ENCODE results near the gene ARL4C. TPM values are rescaled to one million over a fixed set of nuclear protein-coding genes. Genes with fewer than 3 reads are reported as not detected.

Gene ARL4C
- total and polyA plus RNA-seq, 4 experiments from 2014 or later = 136 to 239 (median 187) TPM

DNA sequence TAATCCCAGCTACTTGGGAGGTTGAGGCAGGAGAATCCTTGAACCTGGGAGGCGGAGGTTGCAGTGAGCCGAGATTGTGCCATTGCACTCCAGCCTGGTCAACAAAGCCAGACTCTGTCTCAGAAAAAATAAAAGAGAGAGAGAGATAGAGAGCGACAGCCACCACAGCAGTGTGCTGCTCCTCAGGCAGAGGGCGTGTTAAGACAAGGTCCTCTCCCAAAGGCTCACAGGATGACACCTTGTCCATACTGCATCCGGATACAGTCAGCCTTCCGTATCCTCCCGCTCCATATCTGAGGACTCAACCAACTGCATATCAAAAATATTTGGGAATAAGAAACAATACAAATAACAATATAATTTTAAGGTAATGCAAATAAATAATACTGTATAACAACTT lies 20.1 kb downstream of the ARL4C start:
- no peak overlapping the region for H3K4me3 ChIP-seq (ENCODE audit: low read length in 2 of 2)
- peaks cover 40% of the 10 kb centered on the region for H3K4me1 ChIP-seq (ENCODE audit: insufficient read depth, low read length)
- Mint-ChIP-seq H3K36me3 (no peaks in the 10 kb centered on the region), H3K27me3 (no peaks in the 10 kb centered on the region), H3K9me3 (peaks cover 0 to 2% (median 0%) of the 10 kb centered on the region in 8 donors), H3K4me3 (no peak overlapping the region), H3K27ac (peak overlapping the region in 1 of 7 donors; percentile 12), H3K4me1 (peaks cover 28 to 70% (median 55%) of the 10 kb centered on the region in 4 donors)
- intact Hi-C loops (cut with micrococcal nuclease) = no loop called here
- no peak overlapping the region for H3K27ac ChIP-seq (ENCODE audit: low read depth, low read length)
- DNase-seq = no peak
- H3K27me3 ChIP-seq (ENCODE audit: insufficient read depth, low read length) = no peaks in the 10 kb centered on the region
- no peaks in the 10 kb centered on the region for H3K9me3 ChIP-seq (ENCODE audit: control insufficient read depth in 1 of 2, low read length in 2 of 2)
- CTCF ChIA-PET (ENCODE audit: partially characterized antibody) = no interaction called here
- no peaks in the 10 kb centered on the region for H3K36me3 ChIP-seq (ENCODE audit: insufficient read depth, low read length)
- POLR2A ChIA-PET (ENCODE audit: partially characterized antibody) = interaction anchor here (0.6 to 4.6 kb wide), 5 partner anchors 11 to 29 kb away, joined by 3 to 29 read pairs (median 4); no protein-coding TSS in a partner anchor

DNA sequence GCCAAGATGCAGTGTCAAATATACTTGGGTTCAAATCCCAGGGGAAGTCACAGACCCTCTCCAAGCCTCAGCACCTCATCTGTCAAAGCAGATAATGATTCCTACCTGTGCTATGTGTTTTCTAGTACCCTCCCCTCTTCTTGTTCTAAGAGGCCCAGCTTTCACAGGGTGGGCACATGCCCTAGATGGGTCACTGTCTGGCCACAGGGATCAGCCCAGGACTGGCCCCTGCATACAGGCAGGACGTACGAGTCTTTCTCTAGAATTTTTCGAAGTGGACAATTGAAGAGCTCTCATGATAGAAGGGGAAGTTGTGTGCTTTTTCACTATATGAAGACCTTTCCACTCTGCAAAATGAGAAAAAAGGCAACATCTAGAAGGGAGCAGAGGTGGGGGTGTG lies 22.2 kb downstream of the ARL4C start:
- no peak overlapping the region for H3K4me3 ChIP-seq (ENCODE audit: low read length in 2 of 2)
- Mint-ChIP-seq H3K9me3 (peaks cover 0 to 4% (median 0%) of the 10 kb centered on the region in 8 donors), H3K4me1 (peaks cover 24 to 61% (median 40%) of the 10 kb centered on the region in 4 donors), H3K27me3 (no peaks in the 10 kb centered on the region), H3K27ac (peak overlapping the region in 6 of 7 donors; percentile 72 to 95 (median 88)), H3K36me3 (no peaks in the 10 kb centered on the region), H3K4me3 (no peak overlapping the region)
- no peak for DNase-seq
- H3K4me1 ChIP-seq (ENCODE audit: insufficient read depth, low read length) = peaks cover 32% of the 10 kb centered on the region
- ChIA-PET POLR2A (ENCODE audit: partially characterized antibody) (interaction anchor here (0.8 to 4.6 kb wide), 6 partner anchors 9 to 28 kb away, joined by 3 to 29 read pairs (median 5); no protein-coding TSS in a partner anchor), CTCF (ENCODE audit: partially characterized antibody) (no interaction called here)
- no peaks in the 10 kb centered on the region for H3K9me3 ChIP-seq (ENCODE audit: control insufficient read depth in 1 of 2, low read length in 2 of 2)
- no peaks in the 10 kb centered on the region for H3K36me3 ChIP-seq (ENCODE audit: insufficient read depth, low read length)
- H3K27me3 ChIP-seq (ENCODE audit: insufficient read depth, low read length) = no peaks in the 10 kb centered on the region
- intact Hi-C loops (cut with micrococcal nuclease) = no loop called here
- no peak overlapping the region for H3K27ac ChIP-seq (ENCODE audit: low read depth, low read length)

DNA sequence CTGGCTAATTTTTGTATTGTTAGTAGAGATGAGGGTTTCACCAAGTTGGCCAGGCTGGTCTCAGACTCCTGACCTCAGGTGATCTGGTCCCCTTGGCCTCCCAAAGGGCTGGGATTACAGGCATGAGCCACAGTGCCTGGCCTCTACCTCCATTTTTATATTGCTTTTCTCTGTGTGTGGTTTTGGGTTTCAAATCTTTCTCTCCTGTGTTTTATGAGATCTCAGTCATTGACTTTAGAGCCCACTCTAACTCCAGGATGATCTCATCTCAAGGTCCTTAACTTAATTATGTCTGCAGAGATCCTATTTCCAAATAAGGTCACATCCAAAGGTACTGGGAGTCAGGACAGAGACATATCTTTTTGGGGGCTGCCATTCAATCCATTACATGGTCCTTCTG lies 24.7 kb downstream of the ARL4C start:
- intact Hi-C loops (cut with micrococcal nuclease) = no loop called here
- Mint-ChIP-seq H3K9me3 (peaks cover 0 to 4% (median 0%) of the 10 kb centered on the region in 8 donors), H3K4me1 (peaks cover 16 to 67% (median 32%) of the 10 kb centered on the region in 4 donors), H3K27ac (peak overlapping the region in 2 of 7 donors; percentile 68 to 77), H3K4me3 (no peak overlapping the region), H3K27me3 (no peaks in the 10 kb centered on the region), H3K36me3 (no peaks in the 10 kb centered on the region)
- no peak for DNase-seq
- Histone ChIP-seq H3K27me3 (ENCODE audit: insufficient read depth, low read length) (no peaks in the 10 kb centered on the region), H3K27ac (ENCODE audit: low read depth, low read length) (no peak overlapping the region), H3K9me3 (ENCODE audit: control insufficient read depth in 1 of 2, low read length in 2 of 2) (no peaks in the 10 kb centered on the region), H3K4me3 (ENCODE audit: low read length in 2 of 2) (no peak overlapping the region), H3K36me3 (ENCODE audit: insufficient read depth, low read length) (no peaks in the 10 kb centered on the region), H3K4me1 (ENCODE audit: insufficient read depth, low read length) (peaks cover 16% of the 10 kb centered on the region)
- CTCF ChIA-PET (ENCODE audit: partially characterized antibody) = no interaction called here
- POLR2A ChIA-PET (ENCODE audit: partially characterized antibody) = interaction anchor here (1.5 kb wide), 1 partner anchor 12 kb away, joined by 3 read pairs; no protein-coding TSS in a partner anchor

DNA sequence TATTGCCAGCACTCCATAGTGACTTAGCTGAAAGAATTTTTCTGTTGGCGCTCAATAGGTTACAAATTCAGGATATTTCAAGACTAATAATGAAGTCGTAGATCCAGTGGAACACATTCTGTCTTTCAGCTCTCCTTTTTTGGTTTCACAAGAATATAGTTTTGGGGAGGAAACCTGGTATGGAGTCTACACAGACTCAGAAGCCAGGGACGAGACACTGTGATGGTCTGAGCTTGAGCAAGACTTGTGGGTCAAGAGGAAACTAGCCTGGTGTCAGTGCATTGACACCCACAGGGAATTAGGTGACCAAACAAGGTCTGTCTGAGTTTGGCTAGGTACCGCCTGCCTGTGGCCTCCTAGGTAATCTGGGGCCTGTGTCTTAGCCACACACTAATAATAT lies 26.9 kb downstream of the ARL4C start:
- Histone ChIP-seq H3K27me3 (ENCODE audit: insufficient read depth, low read length) (no peaks in the 10 kb centered on the region), H3K9me3 (ENCODE audit: control insufficient read depth in 1 of 2, low read length in 2 of 2) (no peaks in the 10 kb centered on the region), H3K27ac (ENCODE audit: low read depth, low read length) (no peak overlapping the region), H3K4me1 (ENCODE audit: insufficient read depth, low read length) (peaks cover 30% of the 10 kb centered on the region), H3K36me3 (ENCODE audit: insufficient read depth, low read length) (no peaks in the 10 kb centered on the region), H3K4me3 (ENCODE audit: low read length in 2 of 2) (no peak overlapping the region)
- H3K27me3 Mint-ChIP-seq = no peaks in the 10 kb centered on the region
- POLR2A ChIA-PET (ENCODE audit: partially characterized antibody) = interaction anchor here (0.7 to 25.9 kb wide), 6 partner anchors 13 to 177 kb away, joined by 3 to 859 read pairs (median 5); partner anchors contain the start of gene ARL4C
- H3K36me3 Mint-ChIP-seq = no peaks in the 10 kb centered on the region
- DNase-seq = no peak
- intact Hi-C loops (cut with micrococcal nuclease) = no loop called here
- H3K27ac Mint-ChIP-seq = peak overlapping the region in 2 of 7 donors; percentile 29 to 43
- peaks cover 18 to 62% (median 38%) of the 10 kb centered on the region in 4 donors for H3K4me1 Mint-ChIP-seq
- H3K9me3 Mint-ChIP-seq = peaks cover 0 to 4% (median 0%) of the 10 kb centered on the region in 8 donors
- H3K4me3 Mint-ChIP-seq = no peak overlapping the region
- CTCF ChIA-PET (ENCODE audit: partially characterized antibody) = interaction anchor here (0.9 to 1.5 kb wide), 4 partner anchors 11 to 37 kb away, joined by 3 to 8 read pairs (median 4); no protein-coding TSS in a partner anchor

DNA sequence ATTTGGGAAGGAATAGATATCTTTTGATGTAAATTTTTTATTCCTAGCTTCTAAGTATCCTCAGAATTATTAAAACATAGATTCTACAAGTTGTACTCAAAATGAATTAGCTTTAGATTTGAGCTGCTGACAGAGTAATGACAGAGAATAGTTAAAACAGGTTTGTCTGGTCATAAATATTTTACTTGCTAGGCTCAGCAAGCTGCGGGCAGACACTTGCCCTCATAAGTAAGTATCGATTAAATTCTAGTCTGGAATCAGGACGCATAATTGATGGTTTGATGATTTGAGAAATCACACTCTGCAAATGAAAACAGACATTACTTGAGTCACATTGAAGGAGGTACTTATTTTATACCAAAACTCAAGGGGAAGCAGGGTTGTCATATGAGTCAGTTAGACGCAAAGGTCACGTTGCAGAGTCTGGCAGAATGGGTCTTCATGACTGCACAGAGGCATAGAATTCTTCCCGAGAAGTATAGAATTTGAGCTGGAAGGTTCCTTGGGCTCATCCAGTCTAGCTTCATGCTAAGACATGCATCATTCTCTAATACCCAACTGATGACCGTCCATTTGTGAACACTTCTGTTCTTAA lies 27.5 kb downstream of the ARL4C start:
- H3K36me3 Mint-ChIP-seq = no peaks in the 10 kb centered on the region
- no peak for DNase-seq
- H3K27ac Mint-ChIP-seq = peak overlapping the region in 3 of 7 donors; percentile 13 to 60 (median 35)
- Histone ChIP-seq H3K27me3 (ENCODE audit: insufficient read depth, low read length) (no peaks in the 10 kb centered on the region), H3K4me3 (ENCODE audit: low read length in 2 of 2) (no peak overlapping the region), H3K36me3 (ENCODE audit: insufficient read depth, low read length) (no peaks in the 10 kb centered on the region), H3K9me3 (ENCODE audit: control insufficient read depth in 1 of 2, low read length in 2 of 2) (no peaks in the 10 kb centered on the region), H3K4me1 (ENCODE audit: insufficient read depth, low read length) (peaks cover 30% of the 10 kb centered on the region), H3K27ac (ENCODE audit: low read depth, low read length) (no peak overlapping the region)
- intact Hi-C loops (cut with micrococcal nuclease) = no loop called here
- peaks cover 0 to 4% (median 0%) of the 10 kb centered on the region in 8 donors for H3K9me3 Mint-ChIP-seq
- ChIA-PET CTCF (ENCODE audit: partially characterized antibody) (interaction anchor here (0.9 to 1.5 kb wide), 5 partner anchors 10 to 37 kb away, joined by 3 to 8 read pairs (median 5); no protein-coding TSS in a partner anchor), POLR2A (ENCODE audit: partially characterized antibody) (interaction anchor here (1.1 to 25.9 kb wide), 4 partner anchors 14 to 177 kb away, joined by 4 to 859 read pairs (median 192); partner anchors contain the start of gene ARL4C)
- H3K4me1 Mint-ChIP-seq = peaks cover 19 to 62% (median 39%) of the 10 kb centered on the region in 4 donors
- H3K4me3 Mint-ChIP-seq = no peak overlapping the region
- no peaks in the 10 kb centered on the region for H3K27me3 Mint-ChIP-seq

DNA sequence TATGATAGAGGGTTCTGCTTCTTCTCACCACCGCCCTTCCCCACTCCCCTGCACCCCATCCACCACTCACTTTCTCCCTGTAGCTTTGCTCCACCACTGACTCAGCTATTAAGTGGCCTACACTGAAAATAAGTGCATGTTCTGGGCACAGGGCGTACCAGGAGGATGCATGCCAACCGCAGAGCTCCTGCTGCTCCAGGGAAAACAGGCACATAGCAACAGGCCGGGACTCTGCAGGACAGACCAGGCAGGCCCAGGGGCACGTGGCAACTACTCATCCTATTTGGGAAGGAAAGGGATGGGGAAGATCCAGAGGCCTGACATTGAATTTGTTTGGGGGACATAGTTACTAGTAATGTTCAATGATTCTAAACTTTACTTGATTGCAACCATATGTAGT lies 28.4 kb downstream of the ARL4C start:
- H3K9me3 Mint-ChIP-seq = peaks cover 0 to 4% (median 0%) of the 10 kb centered on the region in 8 donors
- Histone ChIP-seq H3K27ac (ENCODE audit: low read depth, low read length) (no peak overlapping the region), H3K36me3 (ENCODE audit: insufficient read depth, low read length) (no peaks in the 10 kb centered on the region), H3K9me3 (ENCODE audit: control insufficient read depth in 1 of 2, low read length in 2 of 2) (no peaks in the 10 kb centered on the region), H3K27me3 (ENCODE audit: insufficient read depth, low read length) (no peaks in the 10 kb centered on the region), H3K4me1 (ENCODE audit: insufficient read depth, low read length) (peaks cover 37% of the 10 kb centered on the region), H3K4me3 (ENCODE audit: low read length in 2 of 2) (no peak overlapping the region)
- peaks cover 24 to 62% (median 44%) of the 10 kb centered on the region in 4 donors for H3K4me1 Mint-ChIP-seq
- no peak overlapping the region for H3K4me3 Mint-ChIP-seq
- H3K36me3 Mint-ChIP-seq = no peaks in the 10 kb centered on the region
- ChIA-PET CTCF (ENCODE audit: partially characterized antibody) (interaction anchor here (1.2 kb wide), 1 partner anchor 22 kb away, joined by 6 read pairs; no protein-coding TSS in a partner anchor), POLR2A (ENCODE audit: partially characterized antibody) (interaction anchor here (1.0 to 25.9 kb wide), 4 partner anchors 10 to 42 kb away, joined by 5 to 859 read pairs (median 561); partner anchors contain the start of gene ARL4C)
- intact Hi-C loops (cut with micrococcal nuclease) = no loop called here
- H3K27ac Mint-ChIP-seq = peak overlapping the region in 4 of 7 donors; percentile 16 to 72 (median 52)
- DNase-seq = no peak
- H3K27me3 Mint-ChIP-seq = no peaks in the 10 kb centered on the region

DNA sequence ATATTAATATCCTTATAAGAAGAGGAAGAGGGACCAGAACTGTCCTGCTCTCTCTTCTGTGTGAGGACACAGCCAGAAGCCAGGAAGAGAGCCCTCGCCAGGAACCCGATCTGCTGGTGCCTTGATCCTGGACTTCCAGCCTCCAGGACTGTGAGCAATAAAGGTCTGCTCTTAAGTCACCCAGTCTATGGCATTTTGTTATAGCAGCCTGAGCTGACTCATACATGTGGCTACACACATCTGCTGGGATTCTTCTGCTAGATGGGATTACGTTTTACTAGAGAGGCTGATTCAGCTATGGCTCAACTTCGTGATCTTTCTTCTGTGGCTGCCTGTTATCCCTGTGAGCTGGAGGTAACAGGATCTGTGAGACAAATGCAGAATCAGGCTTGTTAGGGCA lies 29.6 kb downstream of the ARL4C start:
- H3K4me1 ChIP-seq (ENCODE audit: insufficient read depth, low read length) = peaks cover 50% of the 10 kb centered on the region
- Mint-ChIP-seq H3K27ac (peak overlapping the region in 5 of 7 donors; percentile 48 to 97 (median 83)), H3K9me3 (peaks cover 0 to 4% (median 0%) of the 10 kb centered on the region in 8 donors), H3K27me3 (no peaks in the 10 kb centered on the region), H3K4me3 (no peak overlapping the region), H3K4me1 (peaks cover 33 to 74% (median 54%) of the 10 kb centered on the region in 4 donors), H3K36me3 (no peaks in the 10 kb centered on the region)
- no peak overlapping the region for H3K27ac ChIP-seq (ENCODE audit: low read depth, low read length)
- no peaks in the 10 kb centered on the region for H3K36me3 ChIP-seq (ENCODE audit: insufficient read depth, low read length)
- DNase-seq = no peak
- intact Hi-C loops (cut with micrococcal nuclease) = no loop called here
- ChIA-PET POLR2A (ENCODE audit: partially characterized antibody) (interaction anchor here (0.8 to 25.9 kb wide), 6 partner anchors 9 to 41 kb away, joined by 5 to 859 read pairs (median 204); partner anchors contain the start of gene ARL4C), CTCF (ENCODE audit: partially characterized antibody) (interaction anchor here (0.6 to 3.5 kb wide), 4 partner anchors 11 to 332 kb away, joined by 3 to 17 read pairs (median 8); no protein-coding TSS in a partner anchor)
- no peaks in the 10 kb centered on the region for H3K27me3 ChIP-seq (ENCODE audit: insufficient read depth, low read length)
- H3K9me3 ChIP-seq (ENCODE audit: control insufficient read depth in 1 of 2, low read length in 2 of 2) = no peaks in the 10 kb centered on the region
- H3K4me3 ChIP-seq (ENCODE audit: low read length in 2 of 2) = no peak overlapping the region
